ENCODE results near the gene LAT.
A peak's percentile ranks its signal among the peaks of the same experiment; 100 is the strongest.

The LAT gene

GRCh38 chr16:29011112-29011511 lies 26.3 kb downstream of the LAT start:
- DNase-seq = no peak

- no peak for DNase-seq
Observed at GRCh38 chr16:29011851-29012250, 27.0 kb downstream of the LAT start.

GRCh38 chr16:29012913-29013553 lies 28.2 kb downstream of the LAT start:
- peak; percentile 85 for DNase-seq

- DNase-seq = peak; percentile 57
Observed at GRCh38 chr16:29014561-29015069, 29.8 kb downstream of the LAT start.

GRCh38 chr16:29022196-29022595 lies 37.3 kb downstream of the LAT start:
- DNase-seq = no peak

GRCh38 chr16:29023279-29024277 lies 38.7 kb downstream of the LAT start:
- peak; percentile 23 for DNase-seq

GRCh38 chr16:29024278-29024677 lies 39.4 kb downstream of the LAT start:
- DNase-seq = no peak

GRCh38 chr16:29025218-29025617 lies 40.4 kb downstream of the LAT start:
- DNase-seq = no peak

- no peak for DNase-seq
Observed at GRCh38 chr16:29025735-29026134, 40.9 kb downstream of the LAT start.

- DNase-seq = no peak
Observed at GRCh38 chr16:29028457-29029167, 43.8 kb downstream of the LAT start.

- peak; percentile 49 for DNase-seq
Observed at GRCh38 chr16:29029168-29029994, 44.5 kb downstream of the LAT start.

GRCh38 chr16:29030086-29030840 lies 45.4 kb downstream of the LAT start:
- no peak for DNase-seq

Measured in inflammatory macrophage treated with lipopolysaccharide for 4 hours (primary cell).